WERI-Rb-1 (cell line): ENCODE measurements around the gene FAM81B.

ENCODE experiments used
- DNase-seq: peaks from one replicate; pipeline ENCODE4 v3.0.0-alpha.2; 2020
- H3K27ac ChIP-seq: fragments of 250-450 bp; sonication (Bioruptor Pico); 2 replicates; pipeline ENCODE4 v1.5.1; 2020; ENCODE audit warnings: mild to moderate bottlenecking, moderate library complexity
- H3K27me3 ChIP-seq: fragments of 250-450 bp; sonication (Bioruptor Pico); 2 replicates; pipeline ENCODE4 v1.5.1; 2021; ENCODE audit warnings: mild to moderate bottlenecking, low read depth, moderate library complexity; ENCODE audit not compliant: insufficient read depth, severe bottlenecking
- H3K36me3 ChIP-seq: fragments of 250-450 bp; sonication (Bioruptor Pico); 2 replicates; pipeline ENCODE4 v1.5.1; 2020; ENCODE audit warnings: mild to moderate bottlenecking, moderate library complexity
- H3K4me3 ChIP-seq: 2 replicates; pipeline ENCODE4 v1.5.1; 2011; ENCODE audit warnings: low read depth, mild to moderate bottlenecking, control low read depth, low read length
- H3K9me3 ChIP-seq: fragments of 250-450 bp; sonication (Bioruptor Pico); 2 replicates; pipeline ENCODE4 v1.5.1; 2021; ENCODE audit warnings: mild to moderate bottlenecking, moderate library complexity; ENCODE audit not compliant: severe bottlenecking
- TF ChIP-seq, protein P1 (sequence below): IDR thresholded peaks from 2 replicates; pipeline ENCODE4 v1.5.1; 2011; ENCODE audit warnings: low read depth, mild to moderate bottlenecking, control low read depth, inconsistent platforms, low read length

The FAM81B gene

DNA sequence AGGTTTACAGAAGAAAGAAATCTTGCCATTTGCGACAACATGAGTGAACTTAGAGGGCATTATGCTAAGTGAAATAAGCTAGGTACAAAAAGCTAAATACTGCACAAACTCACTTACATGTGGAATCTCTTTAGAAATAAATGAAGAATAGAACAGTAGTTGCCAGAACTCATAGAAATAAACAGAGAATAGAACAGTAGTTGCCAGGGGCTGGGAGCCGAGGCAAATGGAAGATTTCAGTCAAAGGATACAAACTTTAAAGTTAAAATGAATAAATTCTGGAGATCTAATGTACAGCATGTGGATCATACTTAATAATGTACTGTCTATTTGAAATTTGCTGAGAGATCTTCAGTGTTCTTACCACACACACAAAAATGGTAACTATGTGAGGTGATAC is 63.4 kb downstream of the FAM81B start:
- Histone ChIP-seq H3K27me3 (no peaks in the 10 kb centered on the region), H3K4me3 (no peak overlapping the region), H3K9me3 (no peaks in the 10 kb centered on the region), H3K27ac (no peak overlapping the region), H3K36me3 (no peaks in the 10 kb centered on the region)
- TF ChIP-seq, protein P1, sequence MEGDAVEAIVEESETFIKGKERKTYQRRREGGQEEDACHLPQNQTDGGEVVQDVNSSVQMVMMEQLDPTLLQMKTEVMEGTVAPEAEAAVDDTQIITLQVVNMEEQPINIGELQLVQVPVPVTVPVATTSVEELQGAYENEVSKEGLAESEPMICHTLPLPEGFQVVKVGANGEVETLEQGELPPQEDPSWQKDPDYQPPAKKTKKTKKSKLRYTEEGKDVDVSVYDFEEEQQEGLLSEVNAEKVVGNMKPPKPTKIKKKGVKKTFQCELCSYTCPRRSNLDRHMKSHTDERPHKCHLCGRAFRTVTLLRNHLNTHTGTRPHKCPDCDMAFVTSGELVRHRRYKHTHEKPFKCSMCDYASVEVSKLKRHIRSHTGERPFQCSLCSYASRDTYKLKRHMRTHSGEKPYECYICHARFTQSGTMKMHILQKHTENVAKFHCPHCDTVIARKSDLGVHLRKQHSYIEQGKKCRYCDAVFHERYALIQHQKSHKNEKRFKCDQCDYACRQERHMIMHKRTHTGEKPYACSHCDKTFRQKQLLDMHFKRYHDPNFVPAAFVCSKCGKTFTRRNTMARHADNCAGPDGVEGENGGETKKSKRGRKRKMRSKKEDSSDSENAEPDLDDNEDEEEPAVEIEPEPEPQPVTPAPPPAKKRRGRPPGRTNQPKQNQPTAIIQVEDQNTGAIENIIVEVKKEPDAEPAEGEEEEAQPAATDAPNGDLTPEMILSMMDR, result no peak
- DNase-seq, result no peak

GRCh38 chr5:95460665-95461064 is 69.5 kb downstream of the FAM81B start:
- Histone ChIP-seq H3K36me3 (peaks cover 17% of the 10 kb centered on the region), H3K4me3 (no peak overlapping the region), H3K9me3 (no peaks in the 10 kb centered on the region), H3K27ac (no peak overlapping the region), H3K27me3 (no peaks in the 10 kb centered on the region)
- TF ChIP-seq, protein P1, result no peak
- DNase-seq, result no peak

GRCh38 chr5:95471487-95471886 is 80.3 kb downstream of the FAM81B start:
- Histone ChIP-seq H3K27ac (no peak overlapping the region), H3K4me3 (no peak overlapping the region), H3K27me3 (no peaks in the 10 kb centered on the region), H3K9me3 (no peaks in the 10 kb centered on the region), H3K36me3 (peaks cover 25% of the 10 kb centered on the region)
- DNase-seq, result no peak
- TF ChIP-seq, protein P1, result no peak

GRCh38 chr5:95471942-95472341 is 80.8 kb downstream of the FAM81B start:
- H3K27me3 ChIP-seq, result no peaks in the 10 kb centered on the region
- DNase-seq, result no peak
- TF ChIP-seq, protein P1, result no peak
- H3K9me3 ChIP-seq, result no peaks in the 10 kb centered on the region
- H3K27ac ChIP-seq, result no peak overlapping the region
- no peak overlapping the region for H3K4me3 ChIP-seq
- peaks cover 24% of the 10 kb centered on the region for H3K36me3 ChIP-seq

DNA sequence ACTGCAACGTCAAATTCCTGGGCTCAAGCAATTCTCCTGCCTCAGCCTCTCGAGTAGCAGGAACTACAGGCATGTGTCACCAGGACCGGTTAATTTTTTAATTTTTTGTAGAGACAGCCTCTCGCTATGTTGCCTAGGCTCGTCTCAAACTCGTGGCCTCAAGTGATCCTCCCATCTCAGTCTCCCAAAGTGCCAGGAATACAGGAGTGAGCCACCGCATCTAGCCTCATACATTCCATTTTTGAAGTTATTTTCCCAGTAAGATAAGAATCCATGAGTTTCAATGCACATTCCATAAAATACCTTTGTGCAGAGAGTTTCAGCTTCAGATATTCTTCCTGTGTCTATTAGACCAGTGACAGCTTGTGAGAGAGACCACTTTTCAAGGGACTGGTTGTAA is 93.3 kb downstream of the FAM81B start:
- H3K27ac ChIP-seq, result no peak overlapping the region
- peaks cover 59% of the 10 kb centered on the region for H3K36me3 ChIP-seq
- DNase-seq, result no peak
- TF ChIP-seq, protein P1, result no peak
- peaks cover 8% of the 10 kb centered on the region for H3K9me3 ChIP-seq
- no peaks in the 10 kb centered on the region for H3K27me3 ChIP-seq
- no peak overlapping the region for H3K4me3 ChIP-seq

GRCh38 chr5:95486191-95486590 is 95.0 kb downstream of the FAM81B start:
- Histone ChIP-seq H3K27me3 (no peaks in the 10 kb centered on the region), H3K9me3 (peaks cover 8% of the 10 kb centered on the region), H3K36me3 (peaks cover 68% of the 10 kb centered on the region), H3K27ac (no peak overlapping the region), H3K4me3 (no peak overlapping the region)
- DNase-seq, result no peak
- TF ChIP-seq, protein P1, result no peak
